H9 (cell line): Measurements from ENCODE around the gene SLC5A2. TPM values are rescaled to one million over a fixed set of nuclear protein-coding genes. Genes with fewer than 3 reads are reported as not detected.

ENCODE experiments used
- DNase-seq: peaks from one replicate; pipeline ENCODE4 v3.0.0-alpha.2; 2017
- H2AFZ ChIP-seq: one replicate; pipeline ENCODE4 v1.6.1; 2013; ENCODE audit warnings: mild to moderate bottlenecking, low read length, control low read depth, moderate library complexity
- H2AK5ac ChIP-seq: 2 replicates; pipeline ENCODE4 v1.6.1; 2013; ENCODE audit warnings: low read length, control low read depth, mixed read lengths; ENCODE audit not compliant: insufficient read length
- H2BK120ac ChIP-seq: one replicate; pipeline ENCODE4 v1.6.1; 2013; ENCODE audit warnings: low read depth, mild to moderate bottlenecking, low read length, control low read depth, inconsistent platforms; ENCODE audit not compliant: poor library complexity, severe bottlenecking
- H2BK12ac ChIP-seq: 2 replicates; pipeline ENCODE4 v1.6.1; 2013; ENCODE audit warnings: low read length, control low read depth, mixed read lengths, low read depth; ENCODE audit not compliant: insufficient read length
- H2BK15ac ChIP-seq: 2 replicates; pipeline ENCODE4 v1.6.1; 2013; ENCODE audit warnings: low read depth, low read length, control low read depth
- H2BK20ac ChIP-seq: one replicate; pipeline ENCODE4 v1.6.1; 2013; ENCODE audit warnings: low read depth, mild to moderate bottlenecking, low read length, control low read depth, inconsistent platforms; ENCODE audit not compliant: poor library complexity, severe bottlenecking
- H2BK5ac ChIP-seq: 2 replicates; pipeline ENCODE4 v1.6.1; 2013; ENCODE audit warnings: low read length, control low read depth, mixed read lengths; ENCODE audit not compliant: insufficient read length
- H3K14ac ChIP-seq: 2 replicates; pipeline ENCODE4 v1.6.1; 2013; ENCODE audit warnings: low read length, control low read depth; ENCODE audit not compliant: insufficient read depth
- H3K18ac ChIP-seq: 2 replicates; pipeline ENCODE4 v1.6.1; 2013; ENCODE audit warnings: low read depth, mild to moderate bottlenecking, mixed read lengths, low read length, control low read depth; ENCODE audit not compliant: insufficient read length
- H3K23ac ChIP-seq: 2 replicates; pipeline ENCODE4 v1.6.1; 2013; ENCODE audit warnings: low read length, control low read depth, mixed read lengths, low read depth; ENCODE audit not compliant: insufficient read length
- H3K23me2 ChIP-seq: 2 replicates; pipeline ENCODE4 v1.6.1; 2013; ENCODE audit warnings: low read depth, mild to moderate bottlenecking, mixed read lengths, low read length, control low read depth; ENCODE audit not compliant: insufficient read length, poor library complexity, severe bottlenecking
- H3K27ac ChIP-seq: 2 replicates; pipeline ENCODE4 v1.5.1; 2013; ENCODE audit warnings: low read length, control low read depth, mixed read lengths, low read depth; ENCODE audit not compliant: insufficient read length
- H3K27me3 ChIP-seq: 2 replicates; pipeline ENCODE4 v1.6.1; 2013; ENCODE audit warnings: low read length, control low read depth, inconsistent platforms; ENCODE audit not compliant: insufficient read depth
- H3K4ac ChIP-seq: 2 replicates; pipeline ENCODE4 v1.6.1; 2013; ENCODE audit warnings: low read depth, mild to moderate bottlenecking, control low read depth, inconsistent platforms, low read length, moderate library complexity
- H3K4me1 ChIP-seq: 2 replicates; pipeline ENCODE4 v1.6.1; 2013; ENCODE audit warnings: low read length, control low read depth, inconsistent platforms; ENCODE audit not compliant: insufficient read depth
- H3K4me2 ChIP-seq: 2 replicates; pipeline ENCODE4 v1.6.1; 2013; ENCODE audit warnings: low read length, control low read depth, mixed read lengths; ENCODE audit not compliant: insufficient read length, insufficient read depth
- H3K56ac ChIP-seq: 2 replicates; pipeline ENCODE4 v1.6.1; 2013; ENCODE audit warnings: low read depth, mild to moderate bottlenecking, mixed read lengths, low read length, control low read depth; ENCODE audit not compliant: insufficient read length
- H3K79me1 ChIP-seq: 2 replicates; pipeline ENCODE4 v1.6.1; 2013; ENCODE audit warnings: low read depth, mild to moderate bottlenecking, moderate library complexity, low read length, control low read depth, inconsistent platforms; ENCODE audit not compliant: insufficient read depth, poor library complexity, severe bottlenecking
- H3K79me2 ChIP-seq: 2 replicates; pipeline ENCODE4 v1.6.1; 2013; ENCODE audit warnings: low read length, control low read depth, inconsistent platforms; ENCODE audit not compliant: insufficient read depth
- H3K9ac ChIP-seq: 2 replicates; pipeline ENCODE4 v1.6.1; 2013; ENCODE audit warnings: low read length, control low read depth, mixed read lengths; ENCODE audit not compliant: insufficient read length; ENCODE audit errors: extremely low read depth
- H3K9me3 ChIP-seq: one replicate; pipeline ENCODE4 v1.6.1; 2013; ENCODE audit warnings: low read depth, low read length, inconsistent platforms; ENCODE audit not compliant: control insufficient read depth
- H3T11ph ChIP-seq: one replicate; pipeline ENCODE4 v1.6.1; 2013; ENCODE audit warnings: mild to moderate bottlenecking, low read length, control low read depth, inconsistent platforms
- H4K20me1 ChIP-seq: one replicate; pipeline ENCODE4 v1.6.1; 2013; ENCODE audit not compliant: control insufficient read depth, insufficient read length, insufficient read depth
- H4K5ac ChIP-seq: 2 replicates; pipeline ENCODE4 v1.6.1; 2013; ENCODE audit warnings: low read depth, mild to moderate bottlenecking, mixed read lengths, low read length, control low read depth; ENCODE audit not compliant: insufficient read length
- H4K8ac ChIP-seq: replicated peaks from 2 replicates; pipeline ENCODE4 v1.6.1; 2013; ENCODE audit warnings: low read length, control low read depth, mixed read lengths, low read depth; ENCODE audit not compliant: insufficient read length
- H4K91ac ChIP-seq: 2 replicates; pipeline ENCODE4 v1.6.1; 2013; ENCODE audit warnings: low read depth, mild to moderate bottlenecking, moderate library complexity, mixed read lengths, low read length, control low read depth; ENCODE audit not compliant: insufficient read length
- H3K27ac Mint-ChIP-seq, 3 experiments: 2 replicates in 2 of 3; 3 replicates in 1 of 3; pipeline ENCODE4 v1.8.0; 2020 to 2021; ENCODE audit warnings: mixed read lengths in 3 of 3, mild to moderate bottlenecking in 1 of 3, moderate library complexity in 1 of 3
- H3K27me3 Mint-ChIP-seq: 2 replicates; pipeline ENCODE4 v1.8.0; 2021; ENCODE audit warnings: low read depth, mild to moderate bottlenecking, moderate library complexity, mixed read lengths
- H3K36me3 Mint-ChIP-seq, 3 experiments: 2 replicates in 2 of 3; 3 replicates in 1 of 3; pipeline ENCODE4 v1.8.0; 2020 to 2021; ENCODE audit warnings: low read depth in 3 of 3, mixed read lengths in 3 of 3; ENCODE audit not compliant: insufficient read depth in 1 of 3
- H3K4me1 Mint-ChIP-seq, 2 experiments: 2 replicates each; pipeline ENCODE4 v1.8.0; 2020; ENCODE audit warnings: mixed read lengths in 2 of 2
- H3K4me3 Mint-ChIP-seq, 2 experiments: 2 replicates in 1 of 2; 3 replicates in 1 of 2; pipeline ENCODE4 v1.8.0; 2020 to 2021; ENCODE audit warnings: mild to moderate bottlenecking in 2 of 2, mixed read lengths in 2 of 2, moderate library complexity in 1 of 2
- H3K9me3 Mint-ChIP-seq, 2 experiments: 2 replicates in 1 of 2; 3 replicates in 1 of 2; pipeline ENCODE4 v1.8.0; 2020; ENCODE audit warnings: mild to moderate bottlenecking in 2 of 2, mixed read lengths in 2 of 2, moderate library complexity in 1 of 2
- WGBS: extraction: QIAGEN DNeasy Blood & Tissue Kit; methylation state at CpG from one replicate; pipeline ENCODE4 v1.1.7; 2013; ENCODE audit warnings: missing lambda C conversion rate, low lambda C conversion rate, mixed read lengths; ENCODE audit not compliant: insufficient read length; ENCODE audit errors: extremely low coverage; 5-methylcytosine and 5-hydroxymethylcytosine counted together
- total RNA-seq: library from RNA; stranded (reverse); gene quantifications from 2 replicates; pipeline ENCODE4 v1.2.1, GENCODE V29; 2021
- TF ChIP-seq, protein P1 (sequence below): fragments of 200-600 bp; sonication (generic); conservative IDR thresholded peaks from 3 replicates; pipeline ENCODE4 v1.8.0; 2021; ENCODE audit warnings: antibody characterized with exemption, mild to moderate bottlenecking

Gene SLC5A2
- total RNA-seq, 1 experiment from 2014 or later: 0.52 TPM

GRCh38 chr16:31535737-31536136 lies 52.8 kb downstream of the SLC5A2 start:
- no peaks in the 10 kb centered on the region for H3K4me1 ChIP-seq
- H3K9me3 ChIP-seq: no peaks in the 10 kb centered on the region
- no peak overlapping the region for H3T11ph ChIP-seq
- peaks cover 9% of the 10 kb centered on the region for H3K23me2 ChIP-seq
- no peak overlapping the region for H4K5ac ChIP-seq
- H2BK15ac ChIP-seq: no peak overlapping the region
- H2AFZ ChIP-seq: no peak overlapping the region
- H2BK120ac ChIP-seq: no peak overlapping the region
- Mint-ChIP-seq H3K4me3 (no peak overlapping the region), H3K9me3 (peaks cover 33 to 35% of the 10 kb centered on the region in 2 experiments), H3K27me3 (peaks cover 9% of the 10 kb centered on the region), H3K27ac (no peak overlapping the region), H3K4me1 (no peaks in the 10 kb centered on the region), H3K36me3 (peaks cover 3 to 16% (median 12%) of the 10 kb centered on the region in 3 experiments)
- TF ChIP-seq, protein P1, sequence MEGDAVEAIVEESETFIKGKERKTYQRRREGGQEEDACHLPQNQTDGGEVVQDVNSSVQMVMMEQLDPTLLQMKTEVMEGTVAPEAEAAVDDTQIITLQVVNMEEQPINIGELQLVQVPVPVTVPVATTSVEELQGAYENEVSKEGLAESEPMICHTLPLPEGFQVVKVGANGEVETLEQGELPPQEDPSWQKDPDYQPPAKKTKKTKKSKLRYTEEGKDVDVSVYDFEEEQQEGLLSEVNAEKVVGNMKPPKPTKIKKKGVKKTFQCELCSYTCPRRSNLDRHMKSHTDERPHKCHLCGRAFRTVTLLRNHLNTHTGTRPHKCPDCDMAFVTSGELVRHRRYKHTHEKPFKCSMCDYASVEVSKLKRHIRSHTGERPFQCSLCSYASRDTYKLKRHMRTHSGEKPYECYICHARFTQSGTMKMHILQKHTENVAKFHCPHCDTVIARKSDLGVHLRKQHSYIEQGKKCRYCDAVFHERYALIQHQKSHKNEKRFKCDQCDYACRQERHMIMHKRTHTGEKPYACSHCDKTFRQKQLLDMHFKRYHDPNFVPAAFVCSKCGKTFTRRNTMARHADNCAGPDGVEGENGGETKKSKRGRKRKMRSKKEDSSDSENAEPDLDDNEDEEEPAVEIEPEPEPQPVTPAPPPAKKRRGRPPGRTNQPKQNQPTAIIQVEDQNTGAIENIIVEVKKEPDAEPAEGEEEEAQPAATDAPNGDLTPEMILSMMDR: no peak
- no peak for DNase-seq
- H2BK12ac ChIP-seq: no peak overlapping the region
- H4K91ac ChIP-seq: no peak overlapping the region
- H2BK20ac ChIP-seq: no peak overlapping the region
- no peak overlapping the region for H3K14ac ChIP-seq
- no CpG with 5 or more reads among the region's 9 CpGs for WGBS
- H2BK5ac ChIP-seq: no peak overlapping the region
- no peak overlapping the region for H3K4ac ChIP-seq
- no peaks in the 10 kb centered on the region for H3K79me1 ChIP-seq
- H3K79me2 ChIP-seq: no peaks in the 10 kb centered on the region
- H2AK5ac ChIP-seq: no peak overlapping the region
- H3K56ac ChIP-seq: no peak overlapping the region
- H3K27me3 ChIP-seq: no peaks in the 10 kb centered on the region; the same call in 1 of the 2 replicates
- no peaks in the 10 kb centered on the region for H4K20me1 ChIP-seq
- H3K23ac ChIP-seq: no peak overlapping the region
- H3K4me2 ChIP-seq: no peak overlapping the region
- no peak overlapping the region for H3K18ac ChIP-seq
- H3K27ac ChIP-seq: no peak overlapping the region
- no peak overlapping the region for H3K9ac ChIP-seq
- no peak overlapping the region for H4K8ac ChIP-seq
